GM23338 (cell line): ENCODE results near the gene FANK1.

ENCODE experiments used
- EZH2 ChIP-seq: fragments of 200-600 bp; sonication (generic); IDR thresholded peaks from one replicate; pipeline ENCODE4 v1.8.0; 2017; ENCODE audit warnings: antibody characterized with exemption, mild to moderate bottlenecking, low read depth; ENCODE audit not compliant: unreplicated experiment
- POLR2AphosphoS5 ChIP-seq: IDR thresholded peaks from 2 replicates; pipeline ENCODE4 v1.6.1; 2016; ENCODE audit warnings: antibody characterized with exemption, low read depth
- REST ChIP-seq: IDR thresholded peaks from one replicate; pipeline ENCODE4 v1.6.1; 2018; ENCODE audit warnings: antibody characterized with exemption; ENCODE audit not compliant: unreplicated experiment

- no peak for TF ChIP-seq REST
- TF ChIP-seq POLR2AphosphoS5, result no peak
- no peak for TF ChIP-seq EZH2
Observed at GRCh38 chr10:126016882-126017281, 120.5 kb downstream of the FANK1 start.
